ENCODE measurements around the gene ZNF550. TPM values are rescaled to one million over a fixed set of nuclear protein-coding genes. Genes with fewer than 3 reads are reported as not detected.

The ZNF550 gene
- total and polyA plus RNA-seq, 9 of the 15 experiments (the other 6 are each of a cell fraction or from before 2014, with no cell fraction given) = 1.6 to 11.8 (median 4.3) TPM

DNA sequence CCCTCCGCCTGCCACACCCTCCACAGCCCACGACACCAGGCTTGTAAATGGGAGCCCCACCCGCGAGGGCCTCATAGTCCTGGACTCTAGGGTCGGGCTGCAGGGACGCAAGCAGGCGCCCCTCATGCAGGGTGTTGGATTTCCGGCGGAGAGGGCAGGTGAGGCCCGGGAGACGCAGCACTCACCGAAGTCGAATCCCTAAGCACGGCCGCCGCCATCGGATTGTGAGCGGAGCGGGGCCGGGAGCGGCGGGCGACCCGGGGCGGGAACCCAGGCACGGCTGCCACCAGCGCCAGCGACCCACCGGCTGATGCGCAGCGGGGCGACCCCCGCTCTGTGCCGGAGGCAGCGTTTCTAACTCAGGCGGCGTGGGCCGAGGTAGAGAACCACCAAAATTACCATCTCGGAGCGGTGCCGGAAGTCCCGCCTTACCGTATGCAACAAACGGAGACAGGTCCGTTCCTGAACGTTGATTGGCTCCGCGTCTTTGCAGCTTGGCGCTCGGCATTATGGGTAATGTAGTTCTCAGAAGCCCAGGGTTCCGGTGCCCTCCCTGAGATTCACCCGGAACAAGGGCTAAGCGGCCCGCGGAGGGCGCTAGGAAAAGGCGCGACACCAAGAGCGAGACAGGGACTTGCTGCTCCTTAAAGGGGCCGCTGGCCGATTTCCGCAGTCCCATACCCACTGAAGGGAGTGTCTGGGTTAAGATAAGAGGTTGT is 19.0 kb upstream of the ZNF550 start, which contains the start of gene ZNF416 (continued):
- TF ChIP-seq, protein P1, sequence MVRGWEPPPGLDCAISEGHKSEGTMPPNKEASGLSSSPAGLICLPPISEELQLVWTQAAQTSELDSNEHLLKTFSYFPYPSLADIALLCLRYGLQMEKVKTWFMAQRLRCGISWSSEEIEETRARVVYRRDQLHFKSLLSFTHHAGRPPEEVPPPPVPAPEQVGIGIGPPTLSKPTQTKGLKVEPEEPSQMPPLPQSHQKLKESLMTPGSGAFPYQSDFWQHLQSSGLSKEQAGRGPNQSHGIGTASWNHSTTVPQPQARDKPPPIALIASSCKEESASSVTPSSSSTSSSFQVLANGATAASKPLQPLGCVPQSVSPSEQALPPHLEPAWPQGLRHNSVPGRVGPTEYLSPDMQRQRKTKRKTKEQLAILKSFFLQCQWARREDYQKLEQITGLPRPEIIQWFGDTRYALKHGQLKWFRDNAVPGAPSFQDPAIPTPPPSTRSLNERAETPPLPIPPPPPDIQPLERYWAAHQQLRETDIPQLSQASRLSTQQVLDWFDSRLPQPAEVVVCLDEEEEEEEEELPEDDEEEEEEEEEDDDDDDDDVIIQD (CRISPR knock-in tag; IDR thresholded peaks at IDR 0.05) = no peak
- peak in 1 of 2 experiments; percentile 32; a peak in 2 of 4 replicates for TF ChIP-seq RAD21 (CRISPR knock-in tag; conservative IDR thresholded peaks at IDR 0.05 in 1 of 2, IDR thresholded peaks at IDR 0.05 in 1 of 2)
- TF ChIP-seq ZNF384 (IDR thresholded peaks at IDR 0.05; ENCODE audit: low read depth, low read length) = no peak
- TF ChIP-seq, protein P2, sequence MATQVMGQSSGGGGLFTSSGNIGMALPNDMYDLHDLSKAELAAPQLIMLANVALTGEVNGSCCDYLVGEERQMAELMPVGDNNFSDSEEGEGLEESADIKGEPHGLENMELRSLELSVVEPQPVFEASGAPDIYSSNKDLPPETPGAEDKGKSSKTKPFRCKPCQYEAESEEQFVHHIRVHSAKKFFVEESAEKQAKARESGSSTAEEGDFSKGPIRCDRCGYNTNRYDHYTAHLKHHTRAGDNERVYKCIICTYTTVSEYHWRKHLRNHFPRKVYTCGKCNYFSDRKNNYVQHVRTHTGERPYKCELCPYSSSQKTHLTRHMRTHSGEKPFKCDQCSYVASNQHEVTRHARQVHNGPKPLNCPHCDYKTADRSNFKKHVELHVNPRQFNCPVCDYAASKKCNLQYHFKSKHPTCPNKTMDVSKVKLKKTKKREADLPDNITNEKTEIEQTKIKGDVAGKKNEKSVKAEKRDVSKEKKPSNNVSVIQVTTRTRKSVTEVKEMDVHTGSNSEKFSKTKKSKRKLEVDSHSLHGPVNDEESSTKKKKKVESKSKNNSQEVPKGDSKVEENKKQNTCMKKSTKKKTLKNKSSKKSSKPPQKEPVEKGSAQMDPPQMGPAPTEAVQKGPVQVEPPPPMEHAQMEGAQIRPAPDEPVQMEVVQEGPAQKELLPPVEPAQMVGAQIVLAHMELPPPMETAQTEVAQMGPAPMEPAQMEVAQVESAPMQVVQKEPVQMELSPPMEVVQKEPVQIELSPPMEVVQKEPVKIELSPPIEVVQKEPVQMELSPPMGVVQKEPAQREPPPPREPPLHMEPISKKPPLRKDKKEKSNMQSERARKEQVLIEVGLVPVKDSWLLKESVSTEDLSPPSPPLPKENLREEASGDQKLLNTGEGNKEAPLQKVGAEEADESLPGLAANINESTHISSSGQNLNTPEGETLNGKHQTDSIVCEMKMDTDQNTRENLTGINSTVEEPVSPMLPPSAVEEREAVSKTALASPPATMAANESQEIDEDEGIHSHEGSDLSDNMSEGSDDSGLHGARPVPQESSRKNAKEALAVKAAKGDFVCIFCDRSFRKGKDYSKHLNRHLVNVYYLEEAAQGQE (IDR thresholded peaks at IDR 0.05; ENCODE audit: borderline replicate concordance) = peak; percentile 25; the same call in 1 of the 2 replicates
- TF ChIP-seq, protein P2 (CRISPR knock-in tag; IDR thresholded peaks at IDR 0.05; ENCODE audit: low read depth) = no peak
- TF ChIP-seq, protein P3, sequence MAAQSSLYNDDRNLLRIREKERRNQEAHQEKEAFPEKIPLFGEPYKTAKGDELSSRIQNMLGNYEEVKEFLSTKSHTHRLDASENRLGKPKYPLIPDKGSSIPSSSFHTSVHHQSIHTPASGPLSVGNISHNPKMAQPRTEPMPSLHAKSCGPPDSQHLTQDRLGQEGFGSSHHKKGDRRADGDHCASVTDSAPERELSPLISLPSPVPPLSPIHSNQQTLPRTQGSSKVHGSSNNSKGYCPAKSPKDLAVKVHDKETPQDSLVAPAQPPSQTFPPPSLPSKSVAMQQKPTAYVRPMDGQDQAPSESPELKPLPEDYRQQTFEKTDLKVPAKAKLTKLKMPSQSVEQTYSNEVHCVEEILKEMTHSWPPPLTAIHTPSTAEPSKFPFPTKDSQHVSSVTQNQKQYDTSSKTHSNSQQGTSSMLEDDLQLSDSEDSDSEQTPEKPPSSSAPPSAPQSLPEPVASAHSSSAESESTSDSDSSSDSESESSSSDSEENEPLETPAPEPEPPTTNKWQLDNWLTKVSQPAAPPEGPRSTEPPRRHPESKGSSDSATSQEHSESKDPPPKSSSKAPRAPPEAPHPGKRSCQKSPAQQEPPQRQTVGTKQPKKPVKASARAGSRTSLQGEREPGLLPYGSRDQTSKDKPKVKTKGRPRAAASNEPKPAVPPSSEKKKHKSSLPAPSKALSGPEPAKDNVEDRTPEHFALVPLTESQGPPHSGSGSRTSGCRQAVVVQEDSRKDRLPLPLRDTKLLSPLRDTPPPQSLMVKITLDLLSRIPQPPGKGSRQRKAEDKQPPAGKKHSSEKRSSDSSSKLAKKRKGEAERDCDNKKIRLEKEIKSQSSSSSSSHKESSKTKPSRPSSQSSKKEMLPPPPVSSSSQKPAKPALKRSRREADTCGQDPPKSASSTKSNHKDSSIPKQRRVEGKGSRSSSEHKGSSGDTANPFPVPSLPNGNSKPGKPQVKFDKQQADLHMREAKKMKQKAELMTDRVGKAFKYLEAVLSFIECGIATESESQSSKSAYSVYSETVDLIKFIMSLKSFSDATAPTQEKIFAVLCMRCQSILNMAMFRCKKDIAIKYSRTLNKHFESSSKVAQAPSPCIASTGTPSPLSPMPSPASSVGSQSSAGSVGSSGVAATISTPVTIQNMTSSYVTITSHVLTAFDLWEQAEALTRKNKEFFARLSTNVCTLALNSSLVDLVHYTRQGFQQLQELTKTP (IDR thresholded peaks at IDR 0.05; ENCODE audit: low read depth in 1 of 2, partially characterized antibody in 2 of 2) = peak in 1 of 2 experiments; percentile 91
- TF ChIP-seq, protein P4, sequence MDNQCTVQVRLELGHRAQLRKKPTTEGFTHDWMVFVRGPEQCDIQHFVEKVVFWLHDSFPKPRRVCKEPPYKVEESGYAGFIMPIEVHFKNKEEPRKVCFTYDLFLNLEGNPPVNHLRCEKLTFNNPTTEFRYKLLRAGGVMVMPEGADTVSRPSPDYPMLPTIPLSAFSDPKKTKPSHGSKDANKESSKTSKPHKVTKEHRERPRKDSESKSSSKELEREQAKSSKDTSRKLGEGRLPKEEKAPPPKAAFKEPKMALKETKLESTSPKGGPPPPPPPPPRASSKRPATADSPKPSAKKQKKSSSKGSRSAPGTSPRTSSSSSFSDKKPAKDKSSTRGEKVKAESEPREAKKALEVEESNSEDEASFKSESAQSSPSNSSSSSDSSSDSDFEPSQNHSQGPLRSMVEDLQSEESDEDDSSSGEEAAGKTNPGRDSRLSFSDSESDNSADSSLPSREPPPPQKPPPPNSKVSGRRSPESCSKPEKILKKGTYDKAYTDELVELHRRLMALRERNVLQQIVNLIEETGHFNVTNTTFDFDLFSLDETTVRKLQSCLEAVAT (IDR thresholded peaks at IDR 0.05) = no peak
- no peak for TF ChIP-seq SAFB (IDR thresholded peaks at IDR 0.05; ENCODE audit: borderline replicate concordance, low read depth, low read length)
- TF ChIP-seq ELF4 (CRISPR knock-in tag; IDR thresholded peaks at IDR 0.05) = no peak
- TF ChIP-seq ZNF263 (CRISPR knock-in tag; IDR thresholded peaks at IDR 0.05; ENCODE audit: borderline replicate concordance) = no peak
- 0 out of 4 replicates have a peak, but pooled peaks of 1 of the 2 experiments have one; percentile 40 for TF ChIP-seq TBL1XR1 (IDR thresholded peaks at IDR 0.05; ENCODE audit: low read length in 2 of 2)

Measured in K562 (cell line).